SIG-M5 treated with dmso at 0.1 percent for 504 hours (cell line): ENCODE results near the gene CPEB1.
"Not testable (repeated sequence)": the region's sequence is repeated elsewhere in the genome, so short reads cannot be mapped to it uniquely, and the experiment has no call there.

Experiments
- DNase-seq: peaks from one replicate; lab custom pipeline; 2025; ENCODE audit not compliant: unreplicated experiment; lab: John Stamatoyannopoulos, UW

The CPEB1 gene

DNA sequence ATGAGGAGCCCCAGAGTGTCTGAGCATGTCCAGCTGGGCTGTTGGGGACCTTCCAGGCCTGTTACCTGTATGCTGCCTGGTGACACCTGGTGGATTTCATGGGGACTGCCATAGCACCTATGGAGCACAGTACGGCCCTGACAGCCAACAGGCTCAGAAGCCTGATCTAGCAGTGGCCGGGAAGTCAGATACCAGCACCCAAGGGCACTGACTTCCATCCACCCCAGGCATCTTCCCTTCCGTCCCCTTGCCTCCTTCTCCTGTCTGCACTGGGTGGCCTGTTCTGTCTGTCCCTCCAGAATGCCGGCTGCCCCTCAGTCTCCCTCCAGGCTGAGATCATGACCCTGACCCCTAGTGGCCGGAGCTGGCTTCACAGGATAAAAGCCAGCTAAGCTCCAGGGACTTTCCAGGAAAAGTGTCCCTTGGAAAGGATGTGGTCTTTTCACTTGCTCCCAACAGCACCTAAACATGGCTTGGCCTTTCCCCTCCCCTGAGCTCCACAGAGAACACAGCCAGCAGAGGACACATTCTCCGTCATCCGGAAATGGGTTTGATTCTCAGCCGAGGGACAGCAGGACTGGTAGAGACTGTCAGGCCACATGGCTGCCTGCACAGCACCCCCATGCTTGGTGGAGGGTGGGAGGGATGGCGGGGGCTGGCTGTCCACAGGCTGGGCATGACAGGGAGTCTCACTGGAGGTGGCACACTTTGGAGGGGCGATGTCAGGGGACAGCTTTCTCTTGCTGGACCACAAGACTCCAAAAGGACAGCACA, 116.4 kb downstream of the CPEB1 start:
- DNase-seq = no peak

DNA sequence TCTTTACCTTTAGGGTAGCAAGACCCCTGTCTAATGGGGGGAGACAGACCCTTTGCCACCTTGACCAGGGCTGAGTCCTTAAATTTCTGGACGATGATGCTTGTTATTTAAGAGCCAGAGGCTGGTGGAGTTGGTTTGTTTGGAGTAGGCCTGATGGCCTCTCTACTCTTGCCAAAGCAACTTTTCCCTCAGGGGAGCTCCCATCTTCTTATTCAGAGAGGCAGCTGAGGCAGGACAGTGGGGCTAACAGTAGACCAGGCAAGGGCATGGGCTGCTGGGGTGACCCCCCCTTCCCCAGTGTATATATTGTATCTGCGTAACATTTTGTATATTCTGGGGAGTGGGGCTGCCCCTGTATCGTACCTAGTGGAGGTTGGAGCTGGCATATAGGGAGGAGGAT, 117.2 kb downstream of the CPEB1 start:
- DNase-seq = no peak

GRCh38 chr15:82513587-82513986, 133.6 kb downstream of the CPEB1 start:
- not testable (repeated sequence) for DNase-seq

DNA sequence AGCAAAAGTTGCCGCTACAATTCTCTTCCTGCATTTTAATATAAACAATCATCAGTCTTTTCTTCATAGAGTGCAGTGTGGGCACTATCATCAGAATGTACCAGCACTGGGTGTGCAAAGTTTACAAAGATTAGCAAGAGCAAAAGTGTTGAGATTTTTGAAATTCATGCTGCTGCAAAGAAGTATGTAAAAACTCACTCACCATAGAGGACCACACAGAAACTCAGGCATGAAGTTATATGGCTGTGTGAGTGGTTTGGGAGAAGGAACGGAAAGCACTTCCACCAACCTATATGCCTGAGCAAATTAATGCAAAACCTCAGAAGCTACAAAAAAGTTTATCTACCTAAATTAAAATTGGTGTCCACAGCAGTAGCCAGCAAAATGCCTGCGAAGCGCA, 139.5 kb downstream of the CPEB1 start:
- not testable (repeated sequence) for DNase-seq

DNA sequence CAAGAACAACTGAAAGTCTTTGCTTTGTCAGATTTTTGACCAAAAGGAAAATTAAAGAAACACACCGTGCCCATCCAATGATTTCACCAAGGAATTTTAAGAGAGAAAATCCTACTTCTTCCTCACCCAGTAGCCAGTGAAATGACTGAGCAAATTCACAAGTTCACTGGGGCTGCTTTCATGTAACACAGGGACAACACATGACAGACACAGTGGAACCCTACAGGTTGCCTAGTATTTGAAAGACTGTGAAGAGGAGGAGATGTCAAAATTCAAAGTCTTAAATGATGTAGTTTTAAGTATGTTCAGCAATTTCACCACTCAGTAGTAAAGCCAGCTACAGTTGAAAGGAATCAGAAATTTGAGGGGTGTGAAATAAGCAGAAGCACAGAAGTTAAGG, 140.1 kb downstream of the CPEB1 start:
- not testable (repeated sequence) for DNase-seq

DNA sequence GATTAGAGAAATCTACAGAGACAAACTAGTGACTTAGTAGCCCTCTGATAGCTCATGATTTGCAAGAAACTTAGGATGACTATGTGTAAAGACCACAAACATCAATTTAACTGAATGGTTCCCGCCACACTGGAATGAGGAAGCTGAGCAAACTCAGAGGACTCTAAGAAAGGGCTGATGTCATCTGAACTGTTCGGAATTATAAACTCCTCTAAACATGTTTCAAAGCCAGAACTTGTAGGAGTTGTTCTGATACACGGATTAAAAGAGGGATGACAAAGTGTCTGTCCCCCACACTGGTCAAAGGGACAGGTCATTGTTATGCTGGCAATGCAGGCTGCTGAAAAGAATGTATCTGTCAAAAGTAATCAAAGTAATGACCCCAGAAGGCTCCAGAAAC, 141.3 kb downstream of the CPEB1 start:
- not testable (repeated sequence) for DNase-seq

GRCh38 chr15:82504074-82504473, 143.1 kb downstream of the CPEB1 start:
- DNase-seq = not testable (repeated sequence)

GRCh38 chr15:82502700-82503339, 144.3 kb downstream of the CPEB1 start:
- DNase-seq = not testable (repeated sequence)

GRCh38 chr15:82500772-82501171, 146.4 kb downstream of the CPEB1 start:
- DNase-seq = not testable (repeated sequence)

DNA sequence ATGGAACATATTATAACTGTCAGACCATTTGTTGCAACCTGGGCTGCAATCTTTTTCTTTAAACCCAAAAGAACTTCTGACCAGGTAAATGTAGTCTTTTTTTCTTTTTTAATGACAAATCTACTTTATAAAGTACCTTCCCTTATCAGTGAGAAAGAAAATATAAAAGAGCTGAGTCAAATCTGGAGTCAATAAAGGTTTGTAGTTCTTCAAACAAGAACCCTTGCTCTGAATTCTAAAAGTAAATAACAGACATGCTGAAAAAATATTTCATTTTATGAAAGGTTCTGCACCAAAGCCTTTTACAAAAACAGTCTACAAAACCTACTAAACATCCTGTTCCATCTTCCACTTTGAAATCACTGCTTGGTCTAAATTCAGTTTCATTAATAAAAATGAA, 149.2 kb downstream of the CPEB1 start:
- DNase-seq = not testable (repeated sequence)
